Muscle of arm (tissue), 12 donors: ENCODE measurements around the gene KCNJ15. TPM values are rescaled to one million over a fixed set of nuclear protein-coding genes. Genes with fewer than 3 reads are reported as not detected.

Source experiments
- DNase-seq: peaks from one replicate; pipeline ENCODE4 v3.0.0-alpha.2; 2013
- polyA plus RNA-seq, 12 donors: library from polyadenylated mRNA; unstranded; fragments of 120-200 nt; gene quantifications; one replicate each; pipeline ENCODE4 v1.2.1, GENCODE V29; 2013; ENCODE audit not compliant: insufficient read length in 12 of 12

The KCNJ15 gene
- polyA plus RNA-seq, 12 donors: 0.26 to 3.1 (median 0.92) TPM; not detected in 2

GRCh38 chr21:38325731-38326420, 69.1 kb downstream of the KCNJ15 start:
- DNase-seq: no peak

- no peak for DNase-seq
These were observed 69.6 kb downstream of the KCNJ15 start for GRCh38 chr21:38326429-38326828.

- no peak for DNase-seq
These were observed 70.1 kb downstream of the KCNJ15 start for GRCh38 chr21:38326899-38327298.

- DNase-seq: no peak
These were observed 71.2 kb downstream of the KCNJ15 start for GRCh38 chr21:38327984-38328383.

GRCh38 chr21:38329162-38329561, 72.4 kb downstream of the KCNJ15 start:
- DNase-seq: no peak

GRCh38 chr21:38330666-38331065, 73.9 kb downstream of the KCNJ15 start:
- DNase-seq: no peak

GRCh38 chr21:38333301-38334272, 76.8 kb downstream of the KCNJ15 start:
- DNase-seq: no peak

- DNase-seq: no peak
These were observed 78.1 kb downstream of the KCNJ15 start for GRCh38 chr21:38334866-38335265.

GRCh38 chr21:38337793-38338192, 81.0 kb downstream of the KCNJ15 start:
- no peak for DNase-seq

GRCh38 chr21:38340131-38340530, 83.3 kb downstream of the KCNJ15 start:
- no peak for DNase-seq

GRCh38 chr21:38341546-38342012, 84.8 kb downstream of the KCNJ15 start:
- DNase-seq: no peak

- no peak for DNase-seq
These were observed 85.9 kb downstream of the KCNJ15 start for GRCh38 chr21:38342739-38343138.

- DNase-seq: no peak
These were observed 86.9 kb downstream of the KCNJ15 start for GRCh38 chr21:38343691-38344090.

- DNase-seq: no peak
These were observed 89.5 kb downstream of the KCNJ15 start for GRCh38 chr21:38346286-38346685.

- peak; percentile 43 for DNase-seq
These were observed 92.4 kb downstream of the KCNJ15 start for GRCh38 chr21:38349111-38349746.

- DNase-seq: no peak
These were observed 93.2 kb downstream of the KCNJ15 start for GRCh38 chr21:38349977-38350376.

GRCh38 chr21:38350684-38351083, 93.9 kb downstream of the KCNJ15 start:
- DNase-seq: no peak

GRCh38 chr21:38351176-38351959, 94.6 kb downstream of the KCNJ15 start:
- DNase-seq: no peak

GRCh38 chr21:38351961-38352521, 95.2 kb downstream of the KCNJ15 start:
- DNase-seq: no peak

- peak; percentile 46 for DNase-seq
These were observed 95.9 kb downstream of the KCNJ15 start for GRCh38 chr21:38352536-38353219.
